ENCODE data around the gene SPDYE17. TPM values are rescaled to one million over a fixed set of nuclear protein-coding genes. Genes with fewer than 3 reads are reported as not detected.
"Not testable (repeated sequence)": the region's sequence is repeated elsewhere in the genome, so short reads cannot be mapped to it uniquely, and the experiment has no call there.

Gene SPDYE17
- total RNA-seq, 1 donor from 2014 or later: not detected

GRCh38 chr7:77005461-77006057 lies 26.6 kb downstream of the SPDYE17 start:
- H3K36me3 ChIP-seq (ENCODE audit: control insufficient read depth, insufficient read depth, low read length); H3K4me3 ChIP-seq (ENCODE audit: low read depth, low read length); DNase-seq (ENCODE audit: low read depth); H3K27me3 ChIP-seq (ENCODE audit: control insufficient read depth, insufficient read depth, low read length): not testable (repeated sequence)

- H3K27me3 ChIP-seq (ENCODE audit: control insufficient read depth, insufficient read depth, low read length); H3K4me3 ChIP-seq (ENCODE audit: low read depth, low read length); DNase-seq (ENCODE audit: low read depth); H3K36me3 ChIP-seq (ENCODE audit: control insufficient read depth, insufficient read depth, low read length): not testable (repeated sequence)
Observed at GRCh38 chr7:77004151-77004550, 28.0 kb downstream of the SPDYE17 start.

DNA sequence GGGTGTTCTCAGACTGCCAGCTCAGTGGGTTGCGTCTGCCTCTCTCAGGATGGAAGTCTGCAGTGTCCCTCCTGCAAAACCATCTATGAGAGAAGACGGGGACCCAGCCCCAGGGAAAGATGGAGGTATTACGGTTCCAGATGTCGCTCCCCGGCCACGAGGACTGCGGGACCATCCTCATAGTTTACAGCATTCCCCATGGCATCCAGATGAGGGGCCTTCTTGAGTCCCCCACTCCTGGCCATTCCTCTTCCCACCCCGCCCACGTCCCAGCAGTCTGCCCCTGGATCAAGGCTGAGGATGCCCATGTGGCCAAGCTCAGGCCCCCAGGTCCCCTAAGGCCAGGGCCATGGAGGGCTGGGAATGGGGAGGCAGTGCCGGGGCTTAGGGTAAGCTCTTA lies 28.9 kb downstream of the SPDYE17 start:
- DNase-seq (ENCODE audit: low read depth); H3K4me3 ChIP-seq (ENCODE audit: low read depth, low read length); H3K27me3 ChIP-seq (ENCODE audit: control insufficient read depth, insufficient read depth, low read length); H3K36me3 ChIP-seq (ENCODE audit: control insufficient read depth, insufficient read depth, low read length): not testable (repeated sequence)

GRCh38 chr7:77002678-77003233 lies 29.4 kb downstream of the SPDYE17 start:
- not testable (repeated sequence) for H3K27me3 ChIP-seq (ENCODE audit: control insufficient read depth, insufficient read depth, low read length); H3K36me3 ChIP-seq (ENCODE audit: control insufficient read depth, insufficient read depth, low read length); H3K4me3 ChIP-seq (ENCODE audit: low read depth, low read length); DNase-seq (ENCODE audit: low read depth)

DNA sequence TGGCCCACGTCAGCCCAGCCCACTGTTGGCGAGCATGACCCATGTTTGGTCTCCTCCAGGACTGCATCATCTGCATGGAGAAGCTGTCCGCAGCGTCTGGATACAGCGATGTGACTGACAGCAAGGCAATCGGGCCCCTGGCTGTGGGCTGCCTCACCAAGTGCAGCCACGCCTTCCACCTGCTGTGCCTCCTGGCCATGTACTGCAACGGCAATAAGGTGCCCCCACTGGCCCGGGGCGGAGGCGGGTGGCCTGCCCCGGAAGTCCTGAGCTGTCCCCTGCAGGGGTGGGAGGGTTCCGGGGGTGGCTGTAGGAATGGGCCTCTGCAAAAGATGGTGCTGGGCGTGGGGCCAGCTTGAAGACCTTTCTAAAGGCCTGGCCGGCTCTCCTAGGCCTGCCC lies 30.1 kb downstream of the SPDYE17 start:
- H3K4me3 ChIP-seq (ENCODE audit: low read depth, low read length); H3K36me3 ChIP-seq (ENCODE audit: control insufficient read depth, insufficient read depth, low read length); DNase-seq (ENCODE audit: low read depth); H3K27me3 ChIP-seq (ENCODE audit: control insufficient read depth, insufficient read depth, low read length): not testable (repeated sequence)

DNA sequence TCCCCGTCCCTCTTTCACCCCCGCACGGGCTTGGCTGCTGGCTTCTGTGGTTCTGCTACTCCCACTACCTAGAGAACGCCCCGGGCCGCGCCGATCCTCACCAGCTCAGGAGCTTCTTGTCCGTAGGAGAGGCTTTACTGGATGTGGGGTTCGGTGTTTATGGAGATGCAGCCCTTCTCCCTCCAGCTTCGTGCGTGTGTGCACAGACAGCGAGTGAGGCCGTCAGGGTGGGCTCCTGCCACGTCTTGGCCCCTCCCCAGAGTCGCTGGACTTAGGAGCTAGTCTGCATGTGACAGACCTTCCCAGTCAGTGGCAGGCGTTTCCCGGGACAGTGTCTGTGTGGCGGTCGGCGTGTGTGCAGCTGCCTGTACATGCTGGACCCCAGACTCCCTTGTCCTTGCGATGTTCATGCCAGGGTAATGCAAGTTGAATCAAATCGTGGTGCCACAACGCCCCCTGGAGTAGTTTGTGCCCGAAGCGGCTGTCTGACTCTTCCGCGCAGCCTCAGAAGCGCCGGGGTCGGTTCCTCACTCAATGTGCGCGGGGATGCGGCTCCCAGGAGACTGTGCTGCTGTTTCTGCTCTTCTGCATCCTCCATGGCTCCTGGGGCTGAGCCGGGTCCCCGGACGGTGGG lies 32.6 kb downstream of the SPDYE17 start:
- not testable (repeated sequence) for H3K27me3 ChIP-seq (ENCODE audit: control insufficient read depth, insufficient read depth, low read length); H3K4me3 ChIP-seq (ENCODE audit: low read depth, low read length); DNase-seq (ENCODE audit: low read depth); H3K36me3 ChIP-seq (ENCODE audit: control insufficient read depth, insufficient read depth, low read length)

- DNase-seq (ENCODE audit: low read depth); H3K27me3 ChIP-seq (ENCODE audit: control insufficient read depth, insufficient read depth, low read length); H3K4me3 ChIP-seq (ENCODE audit: low read depth, low read length); H3K36me3 ChIP-seq (ENCODE audit: control insufficient read depth, insufficient read depth, low read length): not testable (repeated sequence)
Observed at GRCh38 chr7:76998764-76999450, 33.3 kb downstream of the SPDYE17 start.

- H3K4me3 ChIP-seq (ENCODE audit: low read depth, low read length): no peak overlapping the region
- TF ChIP-seq, protein P1, sequence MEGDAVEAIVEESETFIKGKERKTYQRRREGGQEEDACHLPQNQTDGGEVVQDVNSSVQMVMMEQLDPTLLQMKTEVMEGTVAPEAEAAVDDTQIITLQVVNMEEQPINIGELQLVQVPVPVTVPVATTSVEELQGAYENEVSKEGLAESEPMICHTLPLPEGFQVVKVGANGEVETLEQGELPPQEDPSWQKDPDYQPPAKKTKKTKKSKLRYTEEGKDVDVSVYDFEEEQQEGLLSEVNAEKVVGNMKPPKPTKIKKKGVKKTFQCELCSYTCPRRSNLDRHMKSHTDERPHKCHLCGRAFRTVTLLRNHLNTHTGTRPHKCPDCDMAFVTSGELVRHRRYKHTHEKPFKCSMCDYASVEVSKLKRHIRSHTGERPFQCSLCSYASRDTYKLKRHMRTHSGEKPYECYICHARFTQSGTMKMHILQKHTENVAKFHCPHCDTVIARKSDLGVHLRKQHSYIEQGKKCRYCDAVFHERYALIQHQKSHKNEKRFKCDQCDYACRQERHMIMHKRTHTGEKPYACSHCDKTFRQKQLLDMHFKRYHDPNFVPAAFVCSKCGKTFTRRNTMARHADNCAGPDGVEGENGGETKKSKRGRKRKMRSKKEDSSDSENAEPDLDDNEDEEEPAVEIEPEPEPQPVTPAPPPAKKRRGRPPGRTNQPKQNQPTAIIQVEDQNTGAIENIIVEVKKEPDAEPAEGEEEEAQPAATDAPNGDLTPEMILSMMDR (IDR thresholded peaks at IDR 0.05; ENCODE audit: insufficient read depth, low read length, poor library complexity, severe bottlenecking): no peak
- no peak for DNase-seq (ENCODE audit: low read depth)
- H3K27me3 ChIP-seq (ENCODE audit: control insufficient read depth, insufficient read depth, low read length): no peaks in the 10 kb centered on the region
- H3K36me3 ChIP-seq (ENCODE audit: control insufficient read depth, insufficient read depth, low read length): no peaks in the 10 kb centered on the region
Observed at GRCh38 chr7:76998285-76998589, 33.9 kb downstream of the SPDYE17 start.

GRCh38 chr7:76997381-76998284 lies 34.5 kb downstream of the SPDYE17 start:
- TF ChIP-seq, protein P1 (IDR thresholded peaks at IDR 0.05; ENCODE audit: insufficient read depth, low read length, poor library complexity, severe bottlenecking): no peak
- Histone ChIP-seq H3K27me3 (ENCODE audit: control insufficient read depth, insufficient read depth, low read length) (no peaks in the 10 kb centered on the region), H3K4me3 (ENCODE audit: low read depth, low read length) (no peak overlapping the region), H3K36me3 (ENCODE audit: control insufficient read depth, insufficient read depth, low read length) (no peaks in the 10 kb centered on the region)
- no peak for DNase-seq (ENCODE audit: low read depth)

GRCh38 chr7:76996932-76997331 lies 35.2 kb downstream of the SPDYE17 start:
- not testable (repeated sequence) for DNase-seq (ENCODE audit: low read depth); H3K36me3 ChIP-seq (ENCODE audit: control insufficient read depth, insufficient read depth, low read length); H3K27me3 ChIP-seq (ENCODE audit: control insufficient read depth, insufficient read depth, low read length); H3K4me3 ChIP-seq (ENCODE audit: low read depth, low read length)

DNA sequence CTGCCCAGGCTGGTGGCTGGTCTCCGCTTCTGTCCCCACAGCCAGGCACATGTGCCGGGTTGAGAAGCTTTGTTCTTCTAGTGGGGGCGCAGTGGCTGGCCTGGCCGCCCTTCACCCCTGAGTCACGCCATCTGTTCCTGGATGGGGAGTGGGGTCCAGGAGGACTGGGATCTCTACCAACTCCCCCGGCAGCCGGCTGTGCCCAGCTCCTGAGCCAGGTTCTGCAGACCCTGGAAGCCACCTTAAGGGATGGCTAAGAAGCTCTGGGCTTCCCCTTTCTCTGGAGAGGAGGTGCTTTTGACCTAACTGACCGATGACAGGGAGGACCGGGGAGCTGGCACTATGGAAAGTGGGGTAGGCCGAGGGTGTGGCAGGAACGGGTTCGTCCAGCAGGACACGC lies 37.9 kb downstream of the SPDYE17 start:
- not testable (repeated sequence) for H3K4me3 ChIP-seq (ENCODE audit: low read depth, low read length); H3K36me3 ChIP-seq (ENCODE audit: control insufficient read depth, insufficient read depth, low read length); H3K27me3 ChIP-seq (ENCODE audit: control insufficient read depth, insufficient read depth, low read length); DNase-seq (ENCODE audit: low read depth)

- H3K36me3 ChIP-seq (ENCODE audit: control insufficient read depth, insufficient read depth, low read length); H3K27me3 ChIP-seq (ENCODE audit: control insufficient read depth, insufficient read depth, low read length); H3K4me3 ChIP-seq (ENCODE audit: low read depth, low read length); DNase-seq (ENCODE audit: low read depth): not testable (repeated sequence)
Observed at GRCh38 chr7:76993831-76994230, 38.3 kb downstream of the SPDYE17 start.
